ENCODE measurements around the gene CCL4.
"Not testable (repeated sequence)": the region's sequence is repeated elsewhere in the genome, so short reads cannot be mapped to it uniquely, and the experiment has no call there.

DNA sequence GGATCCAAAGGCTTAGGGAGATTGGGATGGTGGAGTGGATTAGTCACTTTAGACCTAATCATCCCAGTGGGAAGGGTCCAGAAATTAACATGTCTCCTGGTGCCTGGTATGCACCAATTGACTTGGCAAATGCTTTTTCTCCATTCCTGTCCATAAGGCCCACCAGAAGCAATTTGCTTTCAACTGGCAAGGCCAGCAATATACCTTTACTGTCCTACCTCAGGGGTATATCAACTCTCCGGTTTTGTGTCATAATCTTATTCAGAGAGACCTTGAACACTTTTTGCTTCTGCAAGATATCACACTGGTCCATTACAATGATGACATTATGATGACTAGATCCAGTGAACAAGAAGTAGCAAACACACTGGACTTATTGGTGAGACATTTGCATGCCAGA is 9.5 kb downstream of the CCL4 start:
- TF ChIP-seq EP300, POLR2A (IDR thresholded peaks at IDR 0.05): not testable (repeated sequence)
- TF ChIP-seq, protein P1, sequence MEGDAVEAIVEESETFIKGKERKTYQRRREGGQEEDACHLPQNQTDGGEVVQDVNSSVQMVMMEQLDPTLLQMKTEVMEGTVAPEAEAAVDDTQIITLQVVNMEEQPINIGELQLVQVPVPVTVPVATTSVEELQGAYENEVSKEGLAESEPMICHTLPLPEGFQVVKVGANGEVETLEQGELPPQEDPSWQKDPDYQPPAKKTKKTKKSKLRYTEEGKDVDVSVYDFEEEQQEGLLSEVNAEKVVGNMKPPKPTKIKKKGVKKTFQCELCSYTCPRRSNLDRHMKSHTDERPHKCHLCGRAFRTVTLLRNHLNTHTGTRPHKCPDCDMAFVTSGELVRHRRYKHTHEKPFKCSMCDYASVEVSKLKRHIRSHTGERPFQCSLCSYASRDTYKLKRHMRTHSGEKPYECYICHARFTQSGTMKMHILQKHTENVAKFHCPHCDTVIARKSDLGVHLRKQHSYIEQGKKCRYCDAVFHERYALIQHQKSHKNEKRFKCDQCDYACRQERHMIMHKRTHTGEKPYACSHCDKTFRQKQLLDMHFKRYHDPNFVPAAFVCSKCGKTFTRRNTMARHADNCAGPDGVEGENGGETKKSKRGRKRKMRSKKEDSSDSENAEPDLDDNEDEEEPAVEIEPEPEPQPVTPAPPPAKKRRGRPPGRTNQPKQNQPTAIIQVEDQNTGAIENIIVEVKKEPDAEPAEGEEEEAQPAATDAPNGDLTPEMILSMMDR (IDR thresholded peaks at IDR 0.05) = not testable (repeated sequence)

Data from suprapubic skin (tissue), 3 donors.